ENCODE results near the gene ABLIM2.

DNA sequence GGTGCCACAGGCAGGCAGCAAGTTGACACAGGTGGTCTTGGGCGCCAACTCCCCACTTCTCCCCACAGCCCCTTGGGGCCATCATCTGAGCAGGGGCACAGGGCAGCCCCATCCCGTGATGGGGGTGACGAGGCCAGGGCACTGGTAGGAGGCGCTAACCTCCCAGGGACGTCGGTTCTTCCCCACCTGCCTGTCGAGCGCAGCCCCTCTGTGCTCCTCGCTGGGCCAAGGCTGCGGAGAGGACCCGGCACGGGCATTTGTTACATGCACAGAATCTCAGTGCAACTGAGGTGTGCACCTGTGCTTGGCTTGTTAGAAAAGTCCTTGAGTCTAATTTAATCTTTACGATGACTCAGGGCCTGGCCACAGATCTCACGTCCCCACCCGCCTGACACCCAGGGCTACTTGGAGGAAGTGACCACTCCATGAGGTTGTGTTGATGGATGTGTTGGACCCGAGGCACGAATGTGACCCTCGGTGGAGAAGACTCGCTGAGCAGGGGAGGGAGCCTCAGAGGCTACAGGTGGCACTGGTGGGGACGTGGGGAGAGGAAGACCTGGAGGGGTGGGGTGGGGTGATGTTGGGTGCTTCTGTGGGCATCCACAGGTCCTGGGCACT, 37.3 kb upstream of the ABLIM2 start:
- TF ChIP-seq, protein P1, sequence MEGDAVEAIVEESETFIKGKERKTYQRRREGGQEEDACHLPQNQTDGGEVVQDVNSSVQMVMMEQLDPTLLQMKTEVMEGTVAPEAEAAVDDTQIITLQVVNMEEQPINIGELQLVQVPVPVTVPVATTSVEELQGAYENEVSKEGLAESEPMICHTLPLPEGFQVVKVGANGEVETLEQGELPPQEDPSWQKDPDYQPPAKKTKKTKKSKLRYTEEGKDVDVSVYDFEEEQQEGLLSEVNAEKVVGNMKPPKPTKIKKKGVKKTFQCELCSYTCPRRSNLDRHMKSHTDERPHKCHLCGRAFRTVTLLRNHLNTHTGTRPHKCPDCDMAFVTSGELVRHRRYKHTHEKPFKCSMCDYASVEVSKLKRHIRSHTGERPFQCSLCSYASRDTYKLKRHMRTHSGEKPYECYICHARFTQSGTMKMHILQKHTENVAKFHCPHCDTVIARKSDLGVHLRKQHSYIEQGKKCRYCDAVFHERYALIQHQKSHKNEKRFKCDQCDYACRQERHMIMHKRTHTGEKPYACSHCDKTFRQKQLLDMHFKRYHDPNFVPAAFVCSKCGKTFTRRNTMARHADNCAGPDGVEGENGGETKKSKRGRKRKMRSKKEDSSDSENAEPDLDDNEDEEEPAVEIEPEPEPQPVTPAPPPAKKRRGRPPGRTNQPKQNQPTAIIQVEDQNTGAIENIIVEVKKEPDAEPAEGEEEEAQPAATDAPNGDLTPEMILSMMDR (IDR thresholded peaks at IDR 0.05 in 2 of 3, conservative IDR thresholded peaks at IDR 0.05 in 1 of 3; ENCODE audit: borderline replicate concordance in 1 of 3, insufficient read depth in 1 of 3, low read depth in 2 of 3, low read length in 2 of 3) = no peak
- no peak for TF ChIP-seq SRF (IDR thresholded peaks at IDR 0.05; ENCODE audit: low read depth)
- TF ChIP-seq FOSL1 (IDR thresholded peaks at IDR 0.05; ENCODE audit: low read depth) = no peak
- TF ChIP-seq ZNF274 (IDR thresholded peaks at IDR 0.05; ENCODE audit: low read depth, low read length) = no peak
- TF ChIP-seq POLR2A (IDR thresholded peaks at IDR 0.05; ENCODE audit: borderline replicate concordance, extremely low read depth, insufficient read depth, insufficient read length) = no peak
- no peak for TF ChIP-seq YY1 (IDR thresholded peaks at IDR 0.05; ENCODE audit: extremely low read depth, insufficient replicate concordance, low read depth, low read length)
